Measurements from ENCODE around the gene PNMA8C. TPM values are rescaled to one million over a fixed set of nuclear protein-coding genes. Genes with fewer than 3 reads are reported as not detected.

PNMA8C gene
- total RNA-seq, 2 donors from 2014 or later, result not detected

GRCh38 chr19:46431824-46432223 lies 3.1 kb upstream of the PNMA8C start:
- Histone ChIP-seq H3K27me3 (no peaks in the 10 kb centered on the region), H3K4me1 (peaks cover 0 to 10% of the 10 kb centered on the region in 2 donors)
- TF ChIP-seq, protein P1, sequence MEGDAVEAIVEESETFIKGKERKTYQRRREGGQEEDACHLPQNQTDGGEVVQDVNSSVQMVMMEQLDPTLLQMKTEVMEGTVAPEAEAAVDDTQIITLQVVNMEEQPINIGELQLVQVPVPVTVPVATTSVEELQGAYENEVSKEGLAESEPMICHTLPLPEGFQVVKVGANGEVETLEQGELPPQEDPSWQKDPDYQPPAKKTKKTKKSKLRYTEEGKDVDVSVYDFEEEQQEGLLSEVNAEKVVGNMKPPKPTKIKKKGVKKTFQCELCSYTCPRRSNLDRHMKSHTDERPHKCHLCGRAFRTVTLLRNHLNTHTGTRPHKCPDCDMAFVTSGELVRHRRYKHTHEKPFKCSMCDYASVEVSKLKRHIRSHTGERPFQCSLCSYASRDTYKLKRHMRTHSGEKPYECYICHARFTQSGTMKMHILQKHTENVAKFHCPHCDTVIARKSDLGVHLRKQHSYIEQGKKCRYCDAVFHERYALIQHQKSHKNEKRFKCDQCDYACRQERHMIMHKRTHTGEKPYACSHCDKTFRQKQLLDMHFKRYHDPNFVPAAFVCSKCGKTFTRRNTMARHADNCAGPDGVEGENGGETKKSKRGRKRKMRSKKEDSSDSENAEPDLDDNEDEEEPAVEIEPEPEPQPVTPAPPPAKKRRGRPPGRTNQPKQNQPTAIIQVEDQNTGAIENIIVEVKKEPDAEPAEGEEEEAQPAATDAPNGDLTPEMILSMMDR (IDR thresholded peaks at IDR 0.05), result no peak

GRCh38 chr19:46429999-46430398 lies 1.3 kb upstream of the PNMA8C start:
- DNase-seq (ENCODE audit: low spot score), result no peak
- no peaks in the 10 kb centered on the region for H3K36me3 ChIP-seq
- no peak overlapping the region for H3K27ac ChIP-seq
- no peaks in the 10 kb centered on the region for H3K27me3 ChIP-seq
- no peaks in the 10 kb centered on the region for H3K9me3 ChIP-seq
- H3K4me3 ChIP-seq, result no peak overlapping the region
- TF ChIP-seq, protein P1 (IDR thresholded peaks at IDR 0.05), result no peak
- peaks cover 0 to 19% of the 10 kb centered on the region in 2 donors for H3K4me1 ChIP-seq

More at GRCh38 chr19:46431824-46432223, 3.1 kb upstream of the PNMA8C start:
- H3K27ac ChIP-seq, result no peak overlapping the region
- H3K36me3 ChIP-seq, result no peaks in the 10 kb centered on the region
- H3K4me3 ChIP-seq, result no peak overlapping the region
- DNase-seq (ENCODE audit: low spot score), result no peak
- no peaks in the 10 kb centered on the region for H3K9me3 ChIP-seq

- Histone ChIP-seq H3K4me3 (no peak overlapping the region), H3K27ac (no peak overlapping the region), H3K27me3 (no peaks in the 10 kb centered on the region), H3K9me3 (no peaks in the 10 kb centered on the region), H3K4me1 (peaks cover 0 to 19% of the 10 kb centered on the region in 2 donors), H3K36me3 (no peaks in the 10 kb centered on the region)
- DNase-seq (ENCODE audit: low spot score), result no peak
- TF ChIP-seq, protein P1 (IDR thresholded peaks at IDR 0.05), result no peak
Measured at GRCh38 chr19:46427518-46428045, 1.2 kb downstream of the PNMA8C start.

DNA sequence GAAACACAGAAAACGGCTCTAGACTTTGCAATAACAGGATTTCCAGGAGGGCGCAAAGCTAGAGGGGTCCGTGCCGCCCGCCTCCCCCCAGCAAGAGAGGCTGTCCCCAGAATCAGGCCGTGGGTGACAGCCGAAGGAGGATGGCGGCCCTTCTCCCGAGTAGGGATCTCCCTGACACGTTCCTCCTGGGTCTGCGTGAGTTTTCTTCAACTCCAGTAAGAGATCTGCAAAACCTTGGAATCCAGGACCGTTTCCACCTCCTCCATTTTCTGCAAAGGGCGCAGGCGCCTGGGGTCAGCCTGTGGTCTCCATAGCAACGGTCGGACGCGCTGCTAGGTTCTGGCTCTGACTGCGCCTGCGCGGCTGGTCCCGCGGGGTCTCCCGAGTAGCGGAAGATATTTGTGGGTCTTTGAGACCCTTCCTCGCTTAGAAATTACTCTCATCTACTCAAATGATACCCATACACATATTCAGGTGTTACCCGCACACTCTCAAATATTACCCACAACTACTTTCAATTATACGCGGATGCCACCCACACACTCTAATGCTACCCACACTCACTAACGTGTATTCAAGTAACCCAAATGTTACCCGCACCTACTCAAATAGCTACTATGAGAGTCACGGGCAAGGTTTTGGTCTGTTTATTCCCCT lies 2.1 kb downstream of the PNMA8C start:
- H3K4me3 ChIP-seq, result peak overlapping the region; percentile 45 to 63
- DNase-seq (ENCODE audit: low spot score), result no peak
- H3K9me3 ChIP-seq, result no peaks in the 10 kb centered on the region
- no peaks in the 10 kb centered on the region for H3K27me3 ChIP-seq
- H3K27ac ChIP-seq, result peak overlapping the region; percentile 7 to 58
- no peaks in the 10 kb centered on the region for H3K36me3 ChIP-seq
- H3K4me1 ChIP-seq, result peaks cover 0 to 19% of the 10 kb centered on the region in 2 donors
- TF ChIP-seq, protein P1 (IDR thresholded peaks at IDR 0.05), result no peak

DNA sequence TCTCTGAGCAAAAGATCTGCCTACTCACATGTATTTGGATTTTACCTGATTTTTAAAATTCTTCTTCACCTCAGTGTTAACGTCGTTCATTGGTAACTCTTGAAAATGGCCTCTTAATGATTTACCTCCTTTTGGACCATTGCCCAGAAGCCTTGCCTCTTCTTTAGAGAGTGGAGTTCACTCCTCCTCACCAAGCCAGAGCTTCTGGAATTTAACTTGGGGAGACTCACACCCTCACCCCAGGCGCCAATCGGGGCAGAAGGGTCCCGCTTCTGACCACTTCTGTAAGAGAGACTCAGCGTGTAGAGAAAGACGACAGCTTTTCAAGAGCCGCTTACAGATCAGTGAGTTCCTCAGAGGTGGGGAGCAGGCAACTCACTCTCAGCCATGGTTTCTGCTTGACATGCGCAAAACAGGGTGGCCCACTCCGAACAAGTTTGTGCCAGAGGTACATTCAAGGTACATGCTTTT lies 2.7 kb downstream of the PNMA8C start:
- no peak for DNase-seq (ENCODE audit: low spot score)
- Histone ChIP-seq H3K4me3 (peak overlapping the region; percentile 45 to 63), H3K27ac (peak overlapping the region; percentile 7 to 58), H3K27me3 (no peaks in the 10 kb centered on the region), H3K4me1 (peaks cover 0 to 19% of the 10 kb centered on the region in 2 donors), H3K36me3 (no peaks in the 10 kb centered on the region), H3K9me3 (no peaks in the 10 kb centered on the region)
- TF ChIP-seq, protein P1 (IDR thresholded peaks at IDR 0.05), result no peak
